GM12878 (cell line): ENCODE data around the gene SMARCC2. TPM values are rescaled to one million over a fixed set of nuclear protein-coding genes. Genes with fewer than 3 reads are reported as not detected.
A peak's percentile ranks its signal among the peaks of the same experiment; 100 is the strongest.

Experiments
- BACH1 ChIP-seq: fragments of 450-650 bp; IDR thresholded peaks from 2 replicates; pipeline ENCODE4 v1.6.1; 2017; ENCODE audit warnings: mild to moderate bottlenecking, borderline replicate concordance
- BCL11A ChIP-seq: IDR thresholded peaks from 2 replicates; pipeline ENCODE4 v1.6.1; 2011; ENCODE audit warnings: low read depth, low read length
- BHLHE40 ChIP-seq, 2 experiments: fragments of 450-650 bp in 1 of 2; IDR thresholded peaks; 2 replicates each; pipeline ENCODE4 v1.6.1; 2011 to 2017; ENCODE audit warnings: low read depth in 2 of 2, borderline replicate concordance in 1 of 2, improper control_type of control experiment in 1 of 2, low read length in 1 of 2, mild to moderate bottlenecking in 1 of 2
- CBFB ChIP-seq: IDR thresholded peaks from 2 replicates; pipeline ENCODE4 v1.6.1; 2016; ENCODE audit warnings: antibody characterized with exemption, low read depth
- CBX5 ChIP-seq: sonication (generic); IDR thresholded peaks from 2 replicates; pipeline ENCODE4 v1.6.1; 2016; ENCODE audit warnings: low read depth, moderate library complexity, mild to moderate bottlenecking, inconsistent platforms
- DPF2 ChIP-seq: fragments of 450-650 bp; IDR thresholded peaks from 2 replicates; pipeline ENCODE4 v1.6.1; 2017; ENCODE audit warnings: mild to moderate bottlenecking
- EGR1 ChIP-seq, 2 experiments: IDR thresholded peaks; 1 replicate in 1 of 2; 2 replicates in 1 of 2; pipeline ENCODE4 v1.6.1; 2011 to 2012; ENCODE audit warnings: low read depth in 2 of 2, low read length in 2 of 2, borderline replicate concordance in 1 of 2, mild to moderate bottlenecking in 1 of 2, moderate library complexity in 1 of 2
- HDAC6 ChIP-seq: fragments of 200-600 bp; sonication (generic); IDR thresholded peaks from one replicate; pipeline ENCODE4 v1.8.0; 2017; ENCODE audit warnings: antibody characterized with exemption; ENCODE audit not compliant: unreplicated experiment
- IKZF1 ChIP-seq: fragments of 450-650 bp; conservative IDR thresholded peaks from 2 replicates; pipeline ENCODE4 v1.6.1; 2017; ENCODE audit warnings: antibody characterized with exemption, mild to moderate bottlenecking
- JUND ChIP-seq: IDR thresholded peaks from 2 replicates; pipeline ENCODE4 v1.6.1; 2012; ENCODE audit warnings: low read depth, mild to moderate bottlenecking, low read length, improper control_type of control experiment, moderate library complexity
- KAT2A ChIP-seq: conservative IDR thresholded peaks from 2 replicates; pipeline ENCODE4 v1.6.1; 2011; ENCODE audit warnings: low read depth, low read length; ENCODE audit not compliant: control insufficient read depth
- KDM1A ChIP-seq: fragments of 200-600 bp; sonication (generic); IDR thresholded peaks from 2 replicates; pipeline ENCODE4 v1.6.1; 2016; ENCODE audit warnings: borderline replicate concordance
- KLF5 ChIP-seq: fragments of 450-650 bp; IDR thresholded peaks from 2 replicates; pipeline ENCODE4 v1.6.1; 2014; ENCODE audit warnings: mild to moderate bottlenecking; ENCODE audit not compliant: partially characterized antibody
- LARP7 ChIP-seq: fragments of 450-650 bp; IDR thresholded peaks from 2 replicates; pipeline ENCODE4 v1.6.1; 2017; ENCODE audit warnings: mild to moderate bottlenecking
- MTA2 ChIP-seq: fragments of 450-650 bp; IDR thresholded peaks from 2 replicates; pipeline ENCODE4 v1.6.1; 2016; ENCODE audit warnings: low read depth, mild to moderate bottlenecking, moderate library complexity
- NFXL1 ChIP-seq: fragments of 450-650 bp; IDR thresholded peaks from 2 replicates; pipeline ENCODE4 v1.6.1; 2017; ENCODE audit warnings: antibody characterized with exemption, mild to moderate bottlenecking, borderline replicate concordance
- PKNOX1 ChIP-seq: fragments of 450-650 bp; IDR thresholded peaks from 2 replicates; pipeline ENCODE4 v1.6.1; 2016; ENCODE audit warnings: mild to moderate bottlenecking
- POLR2A ChIP-seq: IDR thresholded peaks from 2 replicates; pipeline ENCODE4 v1.6.1; 2011; ENCODE audit warnings: low read depth, mild to moderate bottlenecking, low read length
- SREBF2 ChIP-seq: IDR thresholded peaks from 2 replicates; pipeline ENCODE4 v1.6.1; 2012; ENCODE audit warnings: mild to moderate bottlenecking, low read length
- TAF1 ChIP-seq: IDR thresholded peaks from 2 replicates; pipeline ENCODE4 v1.6.1; 2011; ENCODE audit warnings: mild to moderate bottlenecking, low read depth, low read length, borderline replicate concordance
- TARDBP ChIP-seq: IDR thresholded peaks from 2 replicates; pipeline ENCODE4 v1.6.1; 2016; ENCODE audit warnings: borderline replicate concordance
- TCF12 ChIP-seq: IDR thresholded peaks from 2 replicates; pipeline ENCODE4 v1.6.1; 2011; ENCODE audit warnings: low read depth, mild to moderate bottlenecking, low read length
- TCF3 ChIP-seq: IDR thresholded peaks from 2 replicates; pipeline ENCODE4 v1.6.1; 2012; ENCODE audit warnings: low read depth, mild to moderate bottlenecking, low read length, borderline replicate concordance; ENCODE audit not compliant: insufficient read depth
- USF1 ChIP-seq: IDR thresholded peaks from 2 replicates; pipeline ENCODE4 v1.6.1; 2011; ENCODE audit warnings: borderline replicate concordance, low read depth, mild to moderate bottlenecking, moderate library complexity, mixed read lengths, low read length; ENCODE audit not compliant: insufficient read depth; ENCODE audit errors: extremely low read length
- ZBTB40 ChIP-seq: fragments of 450-650 bp; IDR thresholded peaks from 2 replicates; pipeline ENCODE4 v1.6.1; 2016; ENCODE audit warnings: mild to moderate bottlenecking, moderate library complexity, borderline replicate concordance
- polyA plus RNA-seq, 11 experiments: library from polyadenylated mRNA; depleted of rRNA in 4 of 11; unstranded in 6 of 11; stranded (reverse) in 5 of 11; fragments of >200 nt; fragmentation: Nextera tagmentation in 4 of 11; fragmentation: Illumina TruSeq in 1 of 11; extraction: Ambion mirVana in 4 of 11; extraction: Trizol in 1 of 11; gene quantifications; 1 replicate in 1 of 11; 2 replicates in 10 of 11; pipeline versions ENCODE4 v1.2.1 to v1.2.3, GENCODE V29; 2011 to 2016; ENCODE audit warnings: inconsistent platforms in 2 of 11, missing spikeins in 2 of 11, low read depth in 1 of 11
- total RNA-seq, 4 experiments: library from RNA; depleted of rRNA in 3 of 4; stranded (reverse); fragments of >200 nt in 3 of 4; fragmentation: Illumina TruSeq in 1 of 4; extraction: Trizol in 1 of 4; gene quantifications; 2 replicates each; pipeline versions ENCODE4 v1.2.1 to v1.2.3, GENCODE V29; 2013 to 2021

The SMARCC2 gene
- total and polyA plus RNA-seq, 10 of the 15 experiments (the other 5 are each of a cell fraction or from before 2014, with no cell fraction given): 13.6 to 71.2 (median 42.3) TPM

DNA sequence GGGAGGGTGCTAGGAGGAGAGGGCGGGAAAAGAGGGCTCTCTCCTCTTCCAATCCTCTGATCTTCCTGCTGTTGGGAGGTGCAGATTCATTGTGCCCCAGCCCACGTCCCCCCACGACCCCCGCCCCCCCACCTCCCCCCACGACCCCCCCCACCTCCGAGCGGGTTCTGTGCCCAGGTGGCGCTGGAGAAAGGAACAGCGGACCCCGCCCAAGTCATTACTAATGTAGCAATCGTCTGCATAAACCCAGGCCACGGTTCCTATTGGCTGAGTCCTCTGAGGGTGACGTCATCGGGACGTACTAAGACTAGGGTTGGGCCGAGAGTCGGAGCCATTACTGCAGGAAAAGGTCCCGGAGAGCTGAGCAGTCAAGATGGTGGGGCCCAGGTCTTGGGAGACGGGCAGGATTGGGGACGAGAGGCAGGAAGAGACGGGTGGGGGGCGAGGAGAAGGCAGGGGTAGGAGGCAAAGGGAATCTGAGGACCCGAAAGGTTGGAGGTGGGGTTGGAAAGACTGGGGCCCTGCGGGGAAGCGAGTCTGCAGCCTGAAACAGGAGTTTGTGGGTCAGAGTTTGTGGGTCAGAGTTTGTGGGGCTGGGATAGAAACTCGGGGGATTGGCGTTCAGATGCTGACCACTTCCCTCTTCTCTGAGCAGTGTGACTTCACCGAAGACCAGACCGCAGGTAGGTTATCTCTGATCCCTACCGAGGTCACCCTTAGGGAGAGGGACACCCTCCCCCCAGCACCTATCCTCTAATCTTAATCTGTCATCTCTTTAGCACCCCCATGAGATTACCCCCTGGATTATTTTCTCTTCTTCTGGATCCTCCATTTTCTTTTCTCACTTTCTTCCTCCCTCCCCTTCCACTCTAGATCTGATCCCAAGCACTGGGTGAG lies 31.0 kb downstream of the SMARCC2 start, which contains the start of gene MYL6 (continued):
- peak; percentile 88; the same call in 1 of the 2 replicates for TF ChIP-seq BACH1
- no peak for TF ChIP-seq BHLHE40 (IDR thresholded peaks at IDR 0.05; ENCODE audit: borderline replicate concordance in 1 of 2, low read depth in 2 of 2, low read length in 1 of 2)
- TF ChIP-seq KLF5: peak; percentile 58
- peak; percentile 77; the same call in 1 of the 2 replicates for TF ChIP-seq CBFB
- TF ChIP-seq TCF12: peak; percentile 50; the same call in 1 of the 2 replicates
- peak; percentile 89 for TF ChIP-seq TAF1
- TF ChIP-seq HDAC6: peak; percentile 67
- TF ChIP-seq DPF2: peak; percentile 70
- no peak for TF ChIP-seq EGR1 (IDR thresholded peaks at IDR 0.05; ENCODE audit: borderline replicate concordance in 1 of 2, low read depth in 2 of 2, low read length in 2 of 2)
- TF ChIP-seq USF1: no peak
- TF ChIP-seq LARP7: peak; percentile 79
- peak; percentile 69 for TF ChIP-seq IKZF1
- TF ChIP-seq JUND: peak; percentile 98
- no peak for TF ChIP-seq KAT2A
- TF ChIP-seq SREBF2: no peak
- TF ChIP-seq MTA2: peak; percentile 63
- no peak; the same call in 1 of the 2 replicates for TF ChIP-seq ZBTB40
- peak; percentile 50 for TF ChIP-seq PKNOX1
- peak; percentile 99 for TF ChIP-seq POLR2A
- 0 out of 2 replicates have a peak, but pooled peaks have one; percentile 21 for TF ChIP-seq BCL11A
- no peak for TF ChIP-seq KDM1A
- TF ChIP-seq TCF3: peak; percentile 82; the same call in 1 of the 2 replicates
- no peak for TF ChIP-seq CBX5
- TF ChIP-seq NFXL1: no peak
- no peak; the same call in 1 of the 2 replicates for TF ChIP-seq TARDBP
